ENCODE results near the gene MYOCD.

The MYOCD gene

GRCh38 chr17:12688382-12688781, 22.7 kb downstream of the MYOCD start:
- no peak overlapping the region for H3K4me3 ChIP-seq (replicated peaks; ENCODE audit: low read depth, low read length)
- no peaks in the 10 kb centered on the region for H3K27me3 ChIP-seq (replicated peaks; ENCODE audit: control insufficient read depth, insufficient read depth, low read length)
- no peak for DNase-seq (ENCODE audit: extremely low read depth, insufficient read length)
- no peaks in the 10 kb centered on the region for H3K36me3 ChIP-seq (ENCODE audit: control insufficient read depth, insufficient read depth, low read length)
- no peak for TF ChIP-seq CTCF (IDR thresholded peaks at IDR 0.05; ENCODE audit: insufficient read depth, low read length, poor library complexity, severe bottlenecking)

GRCh38 chr17:12691173-12691572, 25.5 kb downstream of the MYOCD start:
- no peaks in the 10 kb centered on the region for H3K27me3 ChIP-seq (replicated peaks; ENCODE audit: control insufficient read depth, insufficient read depth, low read length)
- no peak for DNase-seq (ENCODE audit: extremely low read depth, insufficient read length)
- no peaks in the 10 kb centered on the region for H3K36me3 ChIP-seq (ENCODE audit: control insufficient read depth, insufficient read depth, low read length)
- TF ChIP-seq CTCF (IDR thresholded peaks at IDR 0.05; ENCODE audit: insufficient read depth, low read length, poor library complexity, severe bottlenecking): no peak
- H3K4me3 ChIP-seq (replicated peaks; ENCODE audit: low read depth, low read length): no peak overlapping the region

- DNase-seq (ENCODE audit: extremely low read depth, insufficient read length): no peak
- Histone ChIP-seq H3K27me3 (replicated peaks; ENCODE audit: control insufficient read depth, insufficient read depth, low read length) (no peaks in the 10 kb centered on the region), H3K4me3 (replicated peaks; ENCODE audit: low read depth, low read length) (no peak overlapping the region), H3K36me3 (ENCODE audit: control insufficient read depth, insufficient read depth, low read length) (no peaks in the 10 kb centered on the region)
- no peak for TF ChIP-seq CTCF (IDR thresholded peaks at IDR 0.05; ENCODE audit: insufficient read depth, low read length, poor library complexity, severe bottlenecking)
These were observed 27.9 kb downstream of the MYOCD start for GRCh38 chr17:12693640-12694039.

- H3K27me3 ChIP-seq (replicated peaks; ENCODE audit: control insufficient read depth, insufficient read depth, low read length): no peaks in the 10 kb centered on the region
These were observed 40.4 kb downstream of the MYOCD start for GRCh38 chr17:12706070-12706469.

GRCh38 chr17:12709063-12709462, 43.4 kb downstream of the MYOCD start:
- Histone ChIP-seq H3K36me3 (ENCODE audit: control insufficient read depth, insufficient read depth, low read length) (no peaks in the 10 kb centered on the region), H3K27me3 (replicated peaks; ENCODE audit: control insufficient read depth, insufficient read depth, low read length) (no peaks in the 10 kb centered on the region), H3K4me3 (replicated peaks; ENCODE audit: low read depth, low read length) (no peak overlapping the region)
- no peak for DNase-seq (ENCODE audit: extremely low read depth, insufficient read length)
- TF ChIP-seq CTCF (IDR thresholded peaks at IDR 0.05; ENCODE audit: insufficient read depth, low read length, poor library complexity, severe bottlenecking): no peak

More at GRCh38 chr17:12706070-12706469, 40.4 kb downstream of the MYOCD start:
- no peak overlapping the region for H3K4me3 ChIP-seq (replicated peaks; ENCODE audit: low read depth, low read length)
- no peak for DNase-seq (ENCODE audit: extremely low read depth, insufficient read length)
- no peaks in the 10 kb centered on the region for H3K36me3 ChIP-seq (ENCODE audit: control insufficient read depth, insufficient read depth, low read length)
- no peak for TF ChIP-seq CTCF (IDR thresholded peaks at IDR 0.05; ENCODE audit: insufficient read depth, low read length, poor library complexity, severe bottlenecking)

GRCh38 chr17:12712415-12712814, 46.7 kb downstream of the MYOCD start:
- no peak for DNase-seq (ENCODE audit: extremely low read depth, insufficient read length)
- Histone ChIP-seq H3K36me3 (ENCODE audit: control insufficient read depth, insufficient read depth, low read length) (no peaks in the 10 kb centered on the region), H3K4me3 (replicated peaks; ENCODE audit: low read depth, low read length) (no peak overlapping the region), H3K27me3 (replicated peaks; ENCODE audit: control insufficient read depth, insufficient read depth, low read length) (no peaks in the 10 kb centered on the region)
- TF ChIP-seq CTCF (IDR thresholded peaks at IDR 0.05; ENCODE audit: insufficient read depth, low read length, poor library complexity, severe bottlenecking): no peak
